A549 (cell line): ENCODE measurements around the gene RILPL1. TPM values are rescaled to one million over a fixed set of nuclear protein-coding genes. Genes with fewer than 3 reads are reported as not detected.

Experiments
- ATAC-seq, 2 experiments: fragments of 200-7000 bp in 1 of 2; fragments of >200 bp in 1 of 2; cut with Nextera tagmentation in 1 of 2; cut with Tn5 transposase in 1 of 2; 3 replicates each; pipeline versions ENCODE4 v1.8.0 to v1.9.1; 2018 to 2020; ENCODE audit warnings: mild to moderate bottlenecking in 1 of 2, moderate library complexity in 1 of 2
- CTCF ChIA-PET: fragments of 300-600 bp; sonication (Branson Sonifier 250); formaldehyde crosslinking; extraction: SDS; loops from one replicate; lab custom pipeline; 2021; ENCODE audit warnings: antibody characterized with exemption, inconsistent platforms; lab: Yijun Ruan, JAX
- POLR2A ChIA-PET: fragments of 350-600 bp; formaldehyde crosslinking; extraction: SDS; loops from one replicate; lab custom pipeline; 2021; ENCODE audit warnings: antibody characterized with exemption, inconsistent platforms; lab: Yijun Ruan, JAX
- DNase-seq, 2 experiments: peaks; one replicate each; pipeline versions ENCODE4 v3.0.0 to v3.0.0-alpha.2; 2011 to 2016; ENCODE audit warnings: low read depth in 1 of 2, low spot score in 1 of 2
- FAIRE-seq: peaks from 2 replicates; lab custom pipeline; 2011; peaks lifted over from hg19 to GRCh38; lab: Jason Lieb, UNC
- H3K27ac ChIP-seq, 2 experiments: fragments of >200 bp; sonication (Bioruptor Twin); formaldehyde crosslinking; 3 replicates each; pipeline ENCODE4 v1.5.1; 2016 to 2017
- H3K4me1 ChIP-seq: fragments of >200 bp; sonication (Bioruptor Twin); formaldehyde crosslinking; 3 replicates; pipeline ENCODE4 v1.6.1; 2016
- H3K4me2 ChIP-seq: fragments of >200 bp; sonication (Bioruptor Twin); formaldehyde crosslinking; 3 replicates; pipeline ENCODE4 v1.6.1; 2016
- H3K4me3 ChIP-seq: fragments of >200 bp; sonication (Bioruptor Twin); formaldehyde crosslinking; 3 replicates; pipeline ENCODE4 v1.5.1; 2016
- H3K9me3 ChIP-seq: fragments of >200 bp; sonication (Bioruptor Twin); formaldehyde crosslinking; 3 replicates; pipeline ENCODE4 v1.6.1; 2016
- ATOH8 ChIP-seq: fragments of 250-450 bp; sonication (Bioruptor Pico); IDR thresholded peaks from 2 replicates; pipeline ENCODE4 v1.5.0; 2020; ENCODE audit warnings: low read depth, mild to moderate bottlenecking, moderate library complexity
- BCL3 ChIP-seq: fragments of >200 bp; sonication (Bioruptor Twin); formaldehyde crosslinking; IDR thresholded peaks from 3 replicates; pipeline ENCODE4 v1.6.1; 2016
- CBX8 ChIP-seq: fragments of 200-600 bp; sonication (generic); IDR thresholded peaks from 2 replicates; pipeline ENCODE4 v1.6.1; 2016
- CEBPB ChIP-seq, 2 experiments: fragments of >200 bp in 1 of 2; sonication (Bioruptor Twin) in 1 of 2; formaldehyde crosslinking in 1 of 2; IDR thresholded peaks; 2 replicates each; pipeline ENCODE4 v1.6.1; 2012 to 2016
- CHD2 ChIP-seq: fragments of 150-350 bp; IDR thresholded peaks from 2 replicates; pipeline ENCODE4 v1.6.1; 2014; ENCODE audit warnings: low read length; ENCODE audit not compliant: partially characterized antibody
- E2F6 ChIP-seq: IDR thresholded peaks from 2 replicates; pipeline ENCODE4 v1.6.1; 2012; ENCODE audit warnings: low read depth, borderline replicate concordance
- EHF ChIP-seq: fragments of 250-450 bp; sonication (Bioruptor Pico); IDR thresholded peaks from 2 replicates; pipeline ENCODE4 v1.5.0; 2020; ENCODE audit warnings: mild to moderate bottlenecking
- ELK1 ChIP-seq: fragments of 150-350 bp; IDR thresholded peaks from 2 replicates; pipeline ENCODE4 v1.6.1; 2014; ENCODE audit warnings: low read depth, mild to moderate bottlenecking, low read length
- HES2 ChIP-seq: fragments of >200 bp; sonication (Bioruptor Twin); formaldehyde crosslinking; IDR thresholded peaks from 2 replicates; pipeline ENCODE4 v1.6.1; 2016
- HEYL ChIP-seq: fragments of 250-450 bp; sonication (Bioruptor Pico); IDR thresholded peaks from 2 replicates; pipeline ENCODE4 v1.8.0; 2021; ENCODE audit warnings: mild to moderate bottlenecking, moderate library complexity
- HMGXB4 ChIP-seq: fragments of 250-450 bp; sonication (Bioruptor Pico); IDR thresholded peaks from 2 replicates; pipeline ENCODE4 v1.5.0; 2021; ENCODE audit warnings: mild to moderate bottlenecking, moderate library complexity, borderline replicate concordance
- HOXA7 ChIP-seq: fragments of 250-450 bp; sonication (Bioruptor Pico); IDR thresholded peaks from 2 replicates; pipeline ENCODE4 v1.5.0; 2020; ENCODE audit warnings: mild to moderate bottlenecking, moderate library complexity
- HOXB13 ChIP-seq: fragments of 250-450 bp; sonication (Bioruptor Pico); IDR thresholded peaks from 2 replicates; pipeline ENCODE4 v1.5.0; 2020; ENCODE audit warnings: low read depth, mild to moderate bottlenecking, moderate library complexity
- HOXB5 ChIP-seq: fragments of 250-450 bp; sonication (Bioruptor Pico); IDR thresholded peaks from 2 replicates; pipeline ENCODE4 v1.5.0; 2020; ENCODE audit warnings: mild to moderate bottlenecking, moderate library complexity
- JUN ChIP-seq, 2 experiments: fragments of >200 bp; sonication (Bioruptor Twin); formaldehyde crosslinking; IDR thresholded peaks; 2 replicates in 1 of 2; 3 replicates in 1 of 2; pipeline ENCODE4 v1.6.1; 2016 to 2017
- KDM1A ChIP-seq: fragments of 200-600 bp; sonication (generic); IDR thresholded peaks from 2 replicates; pipeline ENCODE4 v1.6.1; 2016; ENCODE audit warnings: low read depth, mild to moderate bottlenecking
- KDM5A ChIP-seq: fragments of 200-600 bp; sonication (generic); IDR thresholded peaks from 2 replicates; pipeline ENCODE4 v1.6.1; 2016; ENCODE audit warnings: antibody characterized with exemption, mild to moderate bottlenecking
- MAX ChIP-seq: IDR thresholded peaks from 2 replicates; pipeline ENCODE4 v1.6.1; 2012
- MAZ ChIP-seq: fragments of 150-350 bp; IDR thresholded peaks from 2 replicates; pipeline ENCODE4 v1.6.1; 2014; ENCODE audit warnings: antibody characterized with exemption, low read depth, low read length, borderline replicate concordance
- NFE2L2 ChIP-seq: fragments of 150-350 bp; conservative IDR thresholded peaks from 2 replicates; pipeline ENCODE4 v1.6.1; 2014; ENCODE audit warnings: low read length
- PBX3 ChIP-seq: IDR thresholded peaks from 2 replicates; pipeline ENCODE4 v1.6.1; 2012
- PHF8 ChIP-seq: fragments of 200-600 bp; sonication (generic); IDR thresholded peaks from 2 replicates; pipeline ENCODE4 v1.6.1; 2016; ENCODE audit warnings: low read depth, mild to moderate bottlenecking, antibody characterized with exemption, moderate library complexity, borderline replicate concordance
- POLR2A ChIP-seq: IDR thresholded peaks from 2 replicates; pipeline ENCODE4 v1.6.1; 2012; ENCODE audit warnings: mild to moderate bottlenecking, low read length
- RARB ChIP-seq: fragments of 250-450 bp; sonication (Bioruptor Pico); IDR thresholded peaks from 2 replicates; pipeline ENCODE4 v1.8.0; 2021; ENCODE audit warnings: mild to moderate bottlenecking, moderate library complexity
- RNF2 ChIP-seq: fragments of 200-600 bp; sonication (generic); IDR thresholded peaks from 2 replicates; pipeline ENCODE4 v1.6.1; 2016; ENCODE audit warnings: low read depth, mild to moderate bottlenecking, antibody characterized with exemption, moderate library complexity, borderline replicate concordance
- TP53 ChIP-seq: fragments of 250-450 bp; sonication (Bioruptor Pico); IDR thresholded peaks from 2 replicates; pipeline ENCODE4 v1.5.0; 2021; ENCODE audit warnings: mild to moderate bottlenecking, moderate library complexity
- WGBS: methylation state at CpG from one replicate; pipeline ENCODE4 v1.1.6; 2017; ENCODE audit errors: missing lambda C conversion rate; 5-methylcytosine and 5-hydroxymethylcytosine counted together
- polyA plus RNA-seq, 4 experiments: library from polyadenylated mRNA; depleted of rRNA in 3 of 4; stranded (reverse); fragments of >200 nt; fragmentation: RNase III in 1 of 4; extraction: RNeasy Plus Mini Kit Qiagen cat#74134 plus additional on column Dnase treatment in 1 of 4; gene quantifications; 2 replicates in 3 of 4; 3 replicates in 1 of 4; pipeline ENCODE4 v1.2.3, GENCODE V29; 2011 to 2017

RILPL1 gene
- polyA plus RNA-seq, 2 of the 4 experiments (the other 2 are of a cell fraction), result 8.0 to 14.2 TPM

GRCh38 chr12:123457980-123458779, 75.3 kb downstream of the RILPL1 start, which contains the start of gene SNRNP35:
Gene SNRNP35 (plus strand): TSS chr12:123458139. CDS start chr12:123465541, 7,402 bp downstream.
- POLR2A ChIA-PET, result interaction anchor here (0.6 to 1.2 kb wide), 7 partner anchors 10 to 144 kb away, joined by 3 to 6 read pairs (median 3); partner anchors contain the start of genes KMT5A and TMED2
- Histone ChIP-seq H3K4me1 (peaks cover 11% of the 10 kb centered on the region; the same call in 1 of the 3 replicates), H3K4me2 (peak within 1 kb of the TSS; percentile 88), H3K27ac (peak within 1 kb of the TSS; percentile 92 to 97), H3K9me3 (no peaks in the 10 kb centered on the region), H3K4me3 (peak within 1 kb of the TSS; percentile 60)
- TF ChIP-seq JUN (IDR thresholded peaks at IDR 0.05), result peak in 1 of 2 experiments; percentile 86; a peak in 2 of 5 replicates
- no peak for TF ChIP-seq EHF (CRISPR knock-in tag)
- TF ChIP-seq CHD2, result no peak
- TF ChIP-seq POLR2A, result peak; percentile 52
- TF ChIP-seq RARB (CRISPR knock-in tag), result no peak
- no peak for TF ChIP-seq ATOH8 (CRISPR knock-in tag)
- no peak for TF ChIP-seq NFE2L2
- TF ChIP-seq CEBPB (IDR thresholded peaks at IDR 0.05), result peak in 1 of 2 experiments; percentile 2; a peak in 1 of 4 replicates
- TF ChIP-seq TP53, result peak; percentile 67; the same call in 1 of the 2 replicates
- peak; percentile 88 for TF ChIP-seq MAX
- TF ChIP-seq CBX8, result no peak
- no peak for TF ChIP-seq ELK1
- TF ChIP-seq HES2, result no peak
- TF ChIP-seq HOXA7 (CRISPR knock-in tag), result no peak
- TF ChIP-seq RNF2, result no peak
- TF ChIP-seq MAZ, result no peak
- peak; percentile 90 for TF ChIP-seq PHF8
- TF ChIP-seq HEYL, result no peak
- TF ChIP-seq HOXB5, result 0 out of 2 replicates have a peak, but pooled peaks have one; percentile 21
- TF ChIP-seq HOXB13, result 0 out of 2 replicates have a peak, but pooled peaks have one; percentile 35
- TF ChIP-seq HMGXB4 (CRISPR knock-in tag), result peak; percentile 95
- TF ChIP-seq PBX3, result peak; percentile 30
- peak; percentile 17; the same call in 1 of the 3 replicates for TF ChIP-seq BCL3
- no peak for TF ChIP-seq KDM1A
- TF ChIP-seq KDM5A, result peak; percentile 69
- peak; percentile 69 for TF ChIP-seq E2F6
- ATAC-seq (peak; percentile 92 to 94), DNase-seq (peak; percentile 69 to 95), FAIRE-seq (no peak)
- WGBS, result 1% methylated on average over 46 of the region's 48 CpGs
- CTCF ChIA-PET, result interaction anchor here (0.8 to 2.3 kb wide), 9 partner anchors 12 to 160 kb away, joined by 3 to 6 read pairs (median 3); no protein-coding TSS in a partner anchor
